Measurements from ENCODE around the gene CDC42BPB.
"Not testable (repeated sequence)": the region's sequence is repeated elsewhere in the genome, so short reads cannot be mapped to it uniquely, and the experiment has no call there.

The CDC42BPB gene

GRCh38 chr14:103071544-103072251, 14.3 kb upstream of the CDC42BPB start:
- DNase-seq: no peak

- no peak for DNase-seq
Measured at GRCh38 chr14:103070971-103071542, 13.7 kb upstream of the CDC42BPB start.

- no peak for DNase-seq
Measured at GRCh38 chr14:103070263-103070885, 13.0 kb upstream of the CDC42BPB start.

GRCh38 chr14:103068351-103069073, 11.2 kb upstream of the CDC42BPB start:
- no peak for DNase-seq

- no peak for DNase-seq
Measured at GRCh38 chr14:103067231-103067954, 10.0 kb upstream of the CDC42BPB start.

GRCh38 chr14:103066399-103066798, 9.1 kb upstream of the CDC42BPB start:
- DNase-seq: no peak

GRCh38 chr14:103065861-103066260, 8.5 kb upstream of the CDC42BPB start:
- DNase-seq: no peak

GRCh38 chr14:103064978-103065377, 7.6 kb upstream of the CDC42BPB start:
- no peak for DNase-seq

- DNase-seq: no peak
Measured at GRCh38 chr14:103064436-103064835, 7.1 kb upstream of the CDC42BPB start.

GRCh38 chr14:103061482-103061976, 4.2 kb upstream of the CDC42BPB start:
- no peak for DNase-seq

GRCh38 chr14:103059556-103059955, 2.2 kb upstream of the CDC42BPB start:
- no peak for DNase-seq

GRCh38 chr14:103058164-103059055, 1.1 kb upstream of the CDC42BPB start:
- DNase-seq: no peak

GRCh38 chr14:103057028-103057371, 349 bp downstream of the CDC42BPB start:
- DNase-seq: no peak

- DNase-seq: no peak
Measured at GRCh38 chr14:103056322-103057027, 874 bp downstream of the CDC42BPB start.

GRCh38 chr14:103055695-103056094, 1.7 kb downstream of the CDC42BPB start:
- no peak for DNase-seq

GRCh38 chr14:103052407-103052806, 4.9 kb downstream of the CDC42BPB start:
- DNase-seq: no peak

GRCh38 chr14:103050935-103051334, 6.4 kb downstream of the CDC42BPB start:
- DNase-seq: no peak

- DNase-seq: not testable (repeated sequence)
Measured at GRCh38 chr14:103047453-103047852, 9.9 kb downstream of the CDC42BPB start.

- no peak for DNase-seq
Measured at GRCh38 chr14:103045371-103045869, 11.9 kb downstream of the CDC42BPB start.

- no peak for DNase-seq
Measured at GRCh38 chr14:103043257-103044015, 13.9 kb downstream of the CDC42BPB start.
